ENCODE measurements around the gene ESYT2.
A peak's percentile ranks its signal among the peaks of the same experiment; 100 is the strongest.

ESYT2 gene

DNA sequence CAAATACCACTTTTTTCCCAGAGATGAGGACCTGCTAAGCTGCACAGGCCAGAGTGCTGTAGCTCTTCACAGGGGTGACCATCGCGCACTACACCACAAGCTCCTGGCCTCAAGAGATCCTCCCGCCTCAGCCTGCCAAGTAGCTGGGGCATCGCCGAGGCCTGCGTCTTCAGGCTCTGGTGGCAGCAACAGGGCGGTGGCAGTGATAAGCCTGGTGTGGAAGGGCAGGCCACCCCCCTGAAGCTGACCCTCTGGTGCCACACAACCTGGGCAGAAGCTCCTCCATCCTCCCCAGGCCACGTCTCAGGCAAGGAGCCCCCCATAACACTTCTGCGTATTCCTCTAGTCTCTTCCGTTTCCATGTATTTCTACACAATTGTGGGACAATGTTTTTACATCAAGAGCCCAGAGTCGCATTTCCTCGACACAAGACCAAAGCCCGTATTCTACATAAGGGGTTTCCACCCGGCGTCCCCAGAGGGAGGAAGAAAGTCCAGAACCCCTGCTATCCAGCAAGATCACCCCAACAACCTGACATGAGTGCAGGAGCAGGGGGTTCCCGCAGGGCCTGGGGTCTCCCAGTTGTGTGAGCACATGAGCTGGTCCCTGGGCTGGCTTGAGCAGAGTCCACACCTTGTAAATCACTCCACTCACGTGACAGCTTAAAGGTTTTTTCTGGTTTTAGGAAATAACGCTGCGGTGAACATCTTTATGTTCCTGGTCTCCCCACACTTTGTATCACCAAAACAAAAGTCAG lies 87.1 kb downstream of the ESYT2 start:
- DNase-seq (ENCODE audit: low spot score), result no peak

DNA sequence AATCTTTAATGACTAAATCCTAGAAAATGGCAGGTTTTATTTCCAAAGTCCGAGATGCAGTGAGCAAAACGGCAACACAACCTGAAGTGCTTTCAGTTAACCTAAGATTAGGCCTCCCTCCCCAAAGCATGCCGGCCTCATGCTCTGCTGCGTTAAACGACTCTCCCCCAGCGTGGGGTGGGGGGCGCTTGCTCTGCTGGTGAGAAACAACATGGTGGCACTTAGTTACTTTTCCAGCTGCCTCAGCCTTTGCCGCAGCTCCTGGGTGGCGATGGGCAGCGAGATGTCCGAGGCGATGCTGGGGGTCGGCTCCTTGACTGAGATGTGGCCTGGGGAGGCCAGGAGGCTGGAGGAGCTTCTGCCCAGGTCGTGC lies 88.0 kb downstream of the ESYT2 start:
- DNase-seq (ENCODE audit: low spot score), result no peak

DNA sequence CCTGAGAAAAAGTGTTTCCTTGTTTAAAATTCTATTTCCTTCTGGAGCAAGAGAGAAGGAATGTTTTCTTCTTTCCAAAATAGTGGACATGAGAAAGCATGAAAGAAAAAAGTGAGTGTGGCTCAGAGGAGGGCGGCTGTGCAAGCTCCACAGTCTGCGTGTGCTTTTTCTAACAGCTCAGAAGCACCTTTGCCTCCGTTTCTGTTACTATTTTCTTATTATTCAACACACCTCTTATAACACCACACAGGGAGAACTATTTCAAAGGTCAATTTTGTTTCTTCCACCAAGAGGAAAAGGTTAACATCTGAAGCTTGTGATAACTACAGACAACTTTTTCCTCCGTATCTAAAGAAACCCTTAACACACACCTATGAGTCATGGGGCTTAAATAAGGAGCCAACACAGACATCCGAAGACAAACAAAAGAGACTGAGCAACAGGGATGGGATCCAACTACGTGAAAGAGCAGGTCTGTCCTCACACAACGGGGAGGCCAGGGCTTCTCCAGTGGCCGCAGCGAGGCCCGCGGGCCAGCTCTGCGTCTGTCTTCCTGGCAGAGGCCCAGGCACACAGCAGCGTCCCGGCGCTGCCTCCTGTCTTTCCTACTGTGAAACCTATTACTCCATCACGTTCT lies 88.5 kb downstream of the ESYT2 start:
- no peak for DNase-seq (ENCODE audit: low spot score)

DNA sequence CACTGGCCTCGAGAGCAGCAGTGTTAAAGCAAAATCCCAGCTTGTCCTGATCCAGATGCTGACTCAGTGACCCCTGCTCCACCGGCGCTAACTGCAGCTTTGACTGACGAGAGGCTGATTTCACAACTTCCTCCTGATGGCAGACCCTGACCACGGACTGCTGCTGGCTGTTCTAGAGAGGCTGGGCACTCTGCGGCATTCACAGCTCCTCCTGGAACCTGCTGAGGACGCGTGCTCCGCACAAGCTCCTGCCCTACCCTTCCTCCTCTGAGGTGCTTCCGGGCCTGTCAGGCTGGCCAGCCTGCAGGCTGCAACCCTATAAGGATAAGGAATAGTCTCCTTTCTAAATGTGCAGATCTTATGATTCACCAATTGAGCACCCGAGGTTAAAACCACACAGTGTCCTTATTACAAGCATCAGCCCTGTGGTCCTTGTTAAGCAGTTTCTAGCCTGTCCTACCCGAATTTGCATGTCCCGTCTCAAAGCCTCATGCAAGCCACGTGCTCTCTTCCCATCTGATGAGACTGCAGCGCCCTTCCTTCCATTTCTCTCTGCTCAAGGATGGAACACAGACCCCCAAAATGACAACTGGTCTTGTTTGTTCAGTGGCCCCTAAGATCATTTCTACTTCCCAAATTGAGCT lies 89.2 kb downstream of the ESYT2 start:
- peak; percentile 30 for DNase-seq (ENCODE audit: low spot score)

DNA sequence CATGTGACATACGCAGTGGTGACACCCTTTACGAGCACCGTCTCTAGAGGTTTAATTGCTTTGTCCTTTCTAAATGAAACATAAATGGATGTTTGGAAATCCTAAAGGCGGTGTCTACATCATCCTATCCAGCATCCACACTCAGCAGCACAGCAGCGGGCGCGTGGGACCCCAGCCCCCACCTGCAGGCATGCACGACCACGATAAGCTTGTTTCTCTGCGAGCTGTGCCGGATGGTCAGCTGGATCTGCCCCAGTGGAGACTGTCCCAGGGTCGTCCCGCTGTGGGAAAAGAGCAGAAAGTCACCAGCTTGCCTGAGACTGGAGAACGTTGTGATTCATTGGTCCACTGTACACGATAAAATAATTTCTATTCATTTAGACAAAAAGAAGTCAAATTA lies 90.5 kb downstream of the ESYT2 start:
- DNase-seq (ENCODE audit: low spot score), result no peak

DNA sequence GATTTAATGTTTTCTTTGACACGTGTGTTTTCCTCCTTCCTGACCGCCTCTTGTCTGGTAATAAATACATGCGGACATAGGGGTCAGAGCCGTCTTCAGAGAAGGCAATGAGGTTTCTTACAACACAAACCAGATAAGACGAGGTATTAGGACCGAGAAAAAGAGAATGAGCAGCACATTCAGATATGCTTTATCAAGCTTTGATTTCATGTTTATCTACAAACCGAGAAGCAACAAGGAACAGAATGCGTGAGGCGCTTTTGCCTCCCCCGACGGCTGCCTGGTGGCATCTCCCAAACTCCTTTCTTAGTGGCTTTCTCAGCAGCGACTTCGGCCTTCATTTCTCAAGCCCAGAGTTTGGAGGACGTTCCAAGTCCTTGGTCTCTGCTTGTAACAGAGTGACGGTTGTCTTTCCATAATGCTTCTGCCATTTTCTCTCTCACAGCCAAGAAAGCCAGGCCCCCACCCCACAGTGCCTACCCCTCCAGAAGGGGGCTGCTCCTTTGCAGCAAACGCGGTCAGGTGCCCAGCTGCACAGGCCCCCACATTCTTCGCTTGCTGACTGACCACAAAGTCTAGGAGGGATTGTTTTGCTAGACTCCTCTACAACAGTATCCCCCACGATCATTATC lies 92.1 kb downstream of the ESYT2 start:
- DNase-seq (ENCODE audit: low spot score), result no peak

DNA sequence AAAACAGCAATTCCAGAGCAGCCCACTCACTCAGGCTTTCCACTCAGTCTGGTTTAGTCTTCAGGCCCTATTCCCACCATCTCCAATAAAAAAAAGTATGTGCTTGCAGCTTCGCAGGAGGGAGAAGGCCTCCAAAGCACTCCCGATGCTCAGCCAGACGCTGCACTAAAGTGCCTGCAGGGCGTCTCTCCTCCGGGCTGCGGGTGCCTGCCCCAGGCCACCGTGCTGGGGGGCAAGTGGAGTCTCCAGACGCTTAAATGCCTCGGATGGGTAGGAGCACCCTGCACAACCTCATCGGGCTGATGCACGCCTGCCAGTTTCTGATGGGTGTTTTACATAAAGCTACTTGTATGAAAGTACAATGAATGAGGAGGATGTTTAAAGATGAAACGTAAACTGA lies 93.4 kb downstream of the ESYT2 start:
- DNase-seq (ENCODE audit: low spot score), result no peak

DNA sequence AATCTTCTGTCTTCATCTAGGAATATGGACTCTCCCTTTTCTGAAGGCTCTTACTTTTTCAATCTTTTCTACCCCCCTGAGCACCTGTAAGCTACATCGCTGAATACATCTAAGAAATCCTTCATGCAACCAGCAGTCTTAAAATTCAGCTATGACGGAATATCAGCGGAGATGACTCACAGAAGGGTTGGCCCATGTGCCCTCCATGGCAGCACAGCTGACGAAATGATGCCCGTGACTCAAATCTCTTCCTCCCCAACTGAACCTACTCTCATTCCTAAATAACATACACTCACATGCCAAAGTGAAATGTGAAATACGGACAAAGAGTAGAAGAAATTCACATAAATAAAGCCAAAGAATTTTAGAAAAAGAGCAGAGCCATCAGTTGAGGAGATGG lies 94.4 kb downstream of the ESYT2 start:
- DNase-seq (ENCODE audit: low spot score), result no peak

DNA sequence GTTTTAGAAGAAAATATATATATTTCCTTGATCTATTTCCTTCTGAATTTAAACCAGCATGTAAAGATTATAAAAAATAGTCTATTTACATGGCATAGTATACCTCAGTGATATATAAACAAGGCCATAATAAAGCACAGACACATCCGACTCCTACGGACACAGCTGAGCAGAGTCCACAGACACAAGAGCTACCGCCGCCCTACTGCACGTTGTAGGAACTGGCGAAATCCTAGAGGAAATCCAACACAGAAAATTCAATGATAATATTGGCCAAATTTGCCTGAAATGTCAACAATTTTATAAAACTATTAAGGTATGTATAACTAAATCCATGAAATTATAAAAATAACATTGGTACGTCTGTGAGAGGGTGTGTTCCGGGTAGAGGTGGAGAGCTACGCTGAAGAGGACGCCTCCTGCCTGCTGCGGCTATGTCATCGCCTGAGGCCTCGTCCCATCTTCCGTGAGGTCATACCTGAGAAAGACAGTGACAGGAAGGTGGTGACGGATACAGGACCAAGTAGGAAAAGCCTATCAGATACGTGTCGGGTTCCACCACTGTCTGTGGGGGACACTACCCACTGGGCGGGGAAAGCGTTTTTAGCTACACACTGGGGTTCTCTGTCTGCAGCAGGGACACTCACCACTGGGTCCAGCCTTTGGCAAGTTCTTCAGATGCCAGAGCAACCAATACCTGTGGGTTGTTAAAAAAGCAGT lies 95.4 kb downstream of the ESYT2 start:
- DNase-seq (ENCODE audit: low spot score), result no peak

DNA sequence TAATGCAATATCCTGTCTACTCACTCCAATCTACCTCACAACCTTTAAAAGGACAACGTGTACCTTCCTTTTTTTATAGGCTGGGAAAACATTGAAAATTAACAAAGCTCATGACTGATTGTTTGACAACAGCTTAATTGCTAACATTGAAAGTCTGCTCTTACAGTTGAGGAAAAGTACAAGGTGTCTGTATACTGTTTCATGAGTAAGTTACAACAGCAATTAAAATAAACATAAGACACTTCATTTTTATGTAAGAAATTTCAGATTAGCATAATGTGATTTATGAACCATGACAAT lies 96.1 kb downstream of the ESYT2 start:
- DNase-seq (ENCODE audit: low spot score), result no peak

DNA sequence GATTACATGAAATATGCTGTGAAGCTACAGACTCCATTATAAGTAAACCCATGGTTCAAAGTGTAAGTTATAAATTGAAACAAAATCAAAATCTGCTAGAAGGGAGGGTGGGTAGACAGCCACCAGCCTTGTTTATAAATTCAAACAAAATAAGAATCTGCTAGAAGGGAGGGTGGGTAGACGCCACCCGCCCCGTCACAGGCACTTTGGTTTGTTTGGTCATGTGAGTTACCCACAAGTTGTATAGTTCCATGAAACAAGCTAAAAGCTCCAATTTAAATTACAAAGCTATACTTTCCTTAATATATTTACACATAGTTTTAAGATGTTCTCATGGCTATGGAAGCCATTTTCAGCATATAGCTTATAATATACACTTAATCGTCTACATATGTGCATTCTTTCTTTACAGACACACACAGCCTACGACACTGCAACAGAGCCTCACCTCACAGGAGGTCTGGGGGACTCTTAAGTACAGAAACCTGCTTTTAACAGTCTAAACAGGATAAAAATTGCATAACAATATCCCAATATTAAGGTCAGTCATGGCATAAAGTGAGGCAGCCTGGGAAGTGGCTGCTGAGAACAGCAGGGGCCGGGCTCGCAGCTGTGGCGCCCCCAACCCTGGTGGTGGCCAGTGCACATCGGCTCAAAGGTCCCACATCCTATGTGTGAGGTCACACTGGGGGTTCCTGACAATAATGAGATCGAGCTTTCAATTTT lies 96.7 kb downstream of the ESYT2 start:
- DNase-seq (ENCODE audit: low spot score), result no peak

DNA sequence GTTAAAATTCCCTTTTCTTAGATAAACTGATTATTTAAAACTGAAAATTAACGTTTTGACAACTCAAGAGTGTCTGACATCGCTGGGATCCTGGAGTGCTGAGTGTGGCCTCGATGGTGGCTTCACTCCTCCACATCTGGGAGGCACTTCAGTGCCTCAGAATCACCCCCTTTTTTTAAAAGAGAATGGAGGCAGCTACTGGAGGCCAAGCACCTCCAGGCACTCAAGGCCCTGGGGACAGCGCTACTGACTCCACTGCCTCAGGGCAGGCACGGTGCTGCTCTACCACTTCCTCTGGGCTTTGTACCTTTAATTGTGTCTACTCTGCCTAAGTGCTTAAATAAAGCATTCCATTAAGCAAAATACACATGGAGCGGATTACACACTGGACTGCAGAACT lies 97.5 kb downstream of the ESYT2 start:
- no peak for DNase-seq (ENCODE audit: low spot score)

DNA sequence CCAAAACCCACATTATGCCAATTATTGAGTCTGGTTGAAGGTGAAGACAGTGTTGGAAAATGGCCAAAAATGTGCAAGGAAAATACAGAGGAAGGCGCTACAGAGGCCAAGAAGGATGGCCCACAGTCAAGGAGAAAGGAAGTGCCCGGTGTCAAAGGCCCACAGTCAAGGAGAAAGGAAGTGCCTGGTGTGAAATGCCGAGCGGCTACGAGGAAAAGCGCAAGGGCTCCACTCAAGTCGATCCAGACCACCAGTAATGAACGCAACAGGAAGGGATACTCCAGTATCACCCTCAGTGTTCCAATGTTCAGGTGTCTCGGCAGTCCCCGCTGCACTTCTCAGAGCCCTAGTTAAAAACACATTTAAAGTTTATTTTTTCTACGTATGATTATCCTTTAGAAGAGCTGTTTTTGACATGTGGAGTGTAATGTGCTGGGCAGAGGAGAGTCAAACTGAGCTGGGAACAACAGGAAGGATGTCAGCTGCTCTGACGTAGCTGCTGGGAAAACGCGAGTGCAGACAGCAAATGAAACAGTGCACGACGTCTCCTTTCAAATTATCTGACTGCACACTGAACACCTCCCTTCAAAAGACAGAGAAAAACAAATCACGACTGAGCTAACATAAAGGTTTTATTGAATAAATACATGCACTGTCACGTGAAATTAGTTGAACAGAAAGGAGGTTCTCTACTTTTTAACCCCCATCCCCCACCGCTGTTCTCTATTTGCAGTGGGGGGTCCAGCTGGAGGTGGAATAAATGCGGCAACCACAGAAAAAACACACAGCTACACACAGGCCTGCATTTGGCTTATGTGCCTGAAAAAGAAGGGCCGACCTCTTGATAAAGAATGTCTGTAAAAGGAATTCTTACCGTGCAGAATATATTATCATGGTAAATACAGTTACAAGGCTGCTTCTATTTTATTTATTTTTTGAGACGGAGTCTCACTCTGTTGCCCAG lies 98.6 kb downstream of the ESYT2 start:
- DNase-seq (ENCODE audit: low spot score), result no peak

DNA sequence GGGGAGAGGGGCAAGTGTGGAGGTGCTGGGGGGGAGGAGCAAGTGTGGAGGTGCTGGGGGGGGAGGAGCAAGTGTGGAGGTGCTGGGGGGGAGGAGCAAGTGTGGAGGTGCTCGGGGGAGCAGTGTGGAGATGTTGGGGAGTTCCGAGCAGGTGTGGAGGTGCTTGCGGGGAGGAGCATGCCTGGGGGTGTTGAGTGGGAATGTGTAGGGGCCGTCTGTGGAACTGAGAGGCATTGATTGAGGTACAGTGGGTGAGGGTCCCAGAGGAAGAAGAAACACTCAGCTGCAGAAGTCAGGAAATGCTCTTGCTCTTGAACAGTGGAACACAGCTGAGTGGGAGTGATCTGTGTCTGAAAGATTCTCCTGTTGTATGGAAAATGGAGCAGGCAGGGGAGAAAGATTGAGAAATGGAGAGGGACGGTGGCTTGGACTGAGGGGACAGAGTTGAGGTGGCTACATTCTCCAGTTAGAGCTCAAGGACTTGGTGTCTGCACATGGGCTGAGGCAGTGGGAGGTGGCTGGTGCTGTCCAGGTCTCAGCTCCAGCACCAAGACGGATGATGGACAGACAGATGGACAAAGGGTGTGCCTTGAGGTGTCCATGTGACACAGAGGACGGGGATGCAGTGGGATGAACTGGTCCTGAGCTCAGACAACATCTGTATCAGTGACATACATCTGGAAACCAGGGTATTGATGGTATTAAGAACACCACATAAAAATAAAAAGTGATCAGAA lies 99.5 kb downstream of the ESYT2 start:
- DNase-seq (ENCODE audit: low spot score), result no peak

DNA sequence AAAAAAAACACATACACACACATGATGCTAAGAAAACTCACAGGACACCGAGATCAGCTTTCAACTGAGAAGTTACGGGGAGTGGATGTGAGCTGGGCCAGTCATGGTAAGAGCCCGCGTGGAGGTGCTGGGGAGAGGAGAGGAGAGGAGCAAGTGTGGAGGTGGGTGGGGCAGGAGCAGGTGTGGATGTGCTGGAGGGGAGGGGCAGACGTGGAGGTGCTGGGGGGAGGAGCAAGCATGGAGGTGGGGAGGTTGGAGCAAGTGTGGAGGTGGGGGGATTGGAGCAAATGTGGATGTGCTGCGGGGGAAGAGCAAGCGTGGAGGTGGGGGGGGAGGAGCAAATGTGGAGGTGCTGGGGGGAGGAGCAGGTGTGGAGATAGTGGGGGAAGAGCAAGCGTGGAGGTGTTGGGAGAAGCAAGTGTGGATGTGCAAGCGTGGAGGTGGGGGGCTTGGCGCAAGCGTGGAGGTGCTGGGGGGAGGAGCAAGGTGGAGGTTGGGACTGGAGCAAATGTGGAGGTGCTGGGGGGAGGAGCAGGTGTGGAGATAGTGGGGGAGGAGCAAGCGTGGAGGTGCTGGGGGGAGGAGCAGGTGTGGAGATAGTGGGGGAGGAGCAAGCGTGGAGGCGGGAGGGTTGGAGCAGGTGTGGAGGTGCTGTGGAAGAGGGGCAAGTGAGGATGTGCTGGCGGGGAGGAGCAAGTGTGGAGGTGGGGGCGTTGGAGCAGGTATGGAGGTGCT lies 100.2 kb downstream of the ESYT2 start:
- no peak for DNase-seq (ENCODE audit: low spot score)

DNA sequence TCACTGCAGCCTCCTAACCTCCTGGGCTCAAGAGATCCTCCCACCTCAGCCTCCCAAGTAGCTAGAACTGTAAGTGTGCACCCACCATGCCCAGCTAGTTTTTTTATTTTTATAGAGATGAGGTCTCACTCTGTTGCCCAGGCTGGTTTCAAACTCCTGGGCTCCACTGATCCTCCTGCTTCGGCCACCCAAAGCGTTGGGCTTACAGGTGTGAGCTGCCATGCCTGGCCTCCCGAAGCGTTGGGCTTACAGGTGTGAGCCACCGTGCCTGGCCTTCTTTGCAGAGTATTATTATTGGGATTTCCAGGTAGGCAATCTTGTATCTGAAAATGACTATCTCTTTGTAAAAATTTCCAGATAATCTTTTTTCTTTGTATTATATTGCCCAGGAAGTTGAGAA lies 101.6 kb downstream of the ESYT2 start:
- no peak for DNase-seq (ENCODE audit: low spot score)

DNA sequence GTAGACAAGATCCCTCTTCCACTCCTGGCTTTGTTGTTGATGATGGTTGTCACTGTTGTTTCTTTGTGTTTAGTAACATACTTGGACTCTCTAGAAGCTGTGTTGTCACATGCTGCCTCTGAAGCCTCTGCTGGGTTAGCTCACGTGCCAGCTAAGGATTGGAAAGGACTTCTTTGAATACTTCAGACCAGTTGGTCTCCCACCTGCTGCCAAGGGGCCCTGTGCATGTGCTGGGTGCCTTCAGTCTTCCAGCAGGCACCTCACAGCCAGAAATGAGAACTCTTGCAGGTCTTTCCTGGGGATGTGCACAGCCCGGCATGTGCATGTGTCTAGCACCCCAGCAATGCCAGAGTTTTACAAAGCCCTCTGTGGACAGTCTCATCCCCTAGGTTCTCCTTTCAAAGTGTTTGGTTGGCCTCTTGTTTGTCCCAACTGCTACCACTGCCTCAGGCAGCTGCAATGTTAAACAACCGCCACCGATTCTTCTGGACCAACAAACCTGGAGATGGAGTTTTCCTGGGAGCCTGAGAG lies 103.0 kb downstream of the ESYT2 start:
- no peak for DNase-seq (ENCODE audit: low spot score)

DNA sequence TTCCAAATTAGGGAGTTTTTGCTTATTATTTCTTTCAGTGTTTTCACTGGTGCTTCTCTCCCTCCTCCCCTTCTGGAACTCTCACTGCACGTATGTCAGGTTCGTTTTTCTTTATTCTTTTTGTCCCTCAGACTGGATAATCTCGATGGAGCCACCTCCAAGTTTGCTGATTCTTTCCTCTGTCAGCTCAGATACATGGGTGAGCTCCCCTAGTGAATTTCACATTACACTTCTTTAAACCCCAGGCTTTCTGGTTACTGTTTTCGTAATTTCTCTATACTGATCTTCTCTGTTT lies 103.9 kb downstream of the ESYT2 start:
- no peak for DNase-seq (ENCODE audit: low spot score)
